Cerebellar cortex (tissue), 1 donor: ENCODE data around the gene NDEL1.

Source experiments
- DNase-seq: peaks from one replicate; pipeline ENCODE4 v3.0.0-alpha.2; 2015; ENCODE audit warnings: low spot score

NDEL1 gene

DNA sequence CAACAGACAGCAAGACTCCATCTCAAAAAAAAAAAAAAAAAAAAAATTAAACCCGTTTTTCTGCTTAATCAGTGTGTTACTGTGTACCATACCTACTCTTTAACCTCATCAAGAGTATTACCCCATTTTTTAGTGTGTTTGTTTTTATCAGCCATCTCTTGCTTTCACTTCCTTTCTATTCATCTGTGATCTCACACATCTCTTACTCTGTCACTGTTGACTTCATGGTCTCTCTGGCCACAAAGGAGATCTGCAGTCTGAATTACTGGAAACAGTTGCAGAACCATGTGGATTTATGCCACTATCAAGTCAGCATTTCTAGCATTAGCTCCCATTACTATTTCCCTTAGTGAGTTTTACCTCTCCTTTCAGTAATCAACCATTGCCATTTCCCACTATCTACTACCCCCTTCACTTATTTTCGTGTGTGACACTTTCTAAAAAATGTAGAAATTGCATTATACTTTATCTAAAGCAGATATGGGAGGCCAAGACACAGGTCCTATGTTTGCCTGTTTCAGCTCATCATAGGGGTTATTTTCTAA lies 20.1 kb downstream of the NDEL1 start:
- no peak for DNase-seq

DNA sequence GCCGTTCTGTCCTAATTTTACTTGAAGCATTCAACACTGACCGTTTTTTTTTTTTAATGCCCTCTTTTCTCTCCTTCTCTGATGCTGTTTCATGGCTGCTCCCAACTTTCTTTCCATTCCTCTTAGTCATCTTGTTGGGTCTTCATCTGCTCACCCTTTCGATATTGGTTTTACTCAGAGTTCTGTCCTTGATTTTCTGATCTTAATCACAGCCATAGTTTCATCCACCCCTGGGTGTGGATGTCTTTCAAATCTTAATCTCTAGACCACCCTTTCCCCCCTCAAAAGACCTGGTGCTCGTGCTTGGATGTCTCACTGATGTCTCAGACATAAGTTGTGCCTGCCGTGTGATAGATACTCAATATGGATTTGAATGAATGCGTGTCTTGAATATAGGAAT lies 22.4 kb downstream of the NDEL1 start:
- no peak for DNase-seq

DNA sequence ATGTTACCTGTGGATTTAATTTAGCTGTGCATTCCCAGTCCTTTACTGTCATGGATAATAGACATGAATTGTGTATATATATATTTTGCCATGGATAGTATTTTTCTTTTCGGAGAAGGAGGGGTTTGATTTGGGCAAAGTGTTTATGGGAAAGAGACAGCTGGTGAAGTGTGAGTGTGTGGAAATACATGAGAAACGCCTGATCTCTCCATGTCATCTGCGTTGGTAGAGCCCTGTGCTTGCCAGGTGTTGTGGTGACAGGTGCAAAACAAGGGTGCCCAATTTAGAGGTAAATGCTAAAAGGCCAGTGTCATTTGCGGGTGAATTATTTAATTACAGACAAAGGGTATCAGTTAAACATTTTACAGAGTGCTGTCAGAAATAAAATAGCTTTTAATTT lies 23.4 kb downstream of the NDEL1 start:
- no peak for DNase-seq

DNA sequence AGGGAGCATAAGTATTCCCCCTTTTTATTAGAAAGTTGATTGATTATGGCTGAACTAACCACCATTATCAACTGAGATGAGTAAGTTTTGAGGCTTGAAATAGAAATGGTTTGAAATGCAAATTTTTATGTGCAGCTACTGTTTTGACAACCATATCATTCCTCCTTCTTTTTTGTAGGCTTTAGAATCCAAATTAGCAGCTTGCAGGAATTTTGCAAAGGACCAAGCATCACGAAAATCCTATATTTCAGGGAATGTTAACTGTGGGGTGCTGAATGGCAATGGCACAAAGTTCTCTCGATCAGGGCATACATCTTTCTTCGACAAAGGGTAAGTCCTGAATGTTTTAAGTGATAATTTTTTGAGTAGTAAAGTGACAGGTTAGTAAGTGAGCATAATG lies 24.1 kb downstream of the NDEL1 start:
- no peak for DNase-seq

DNA sequence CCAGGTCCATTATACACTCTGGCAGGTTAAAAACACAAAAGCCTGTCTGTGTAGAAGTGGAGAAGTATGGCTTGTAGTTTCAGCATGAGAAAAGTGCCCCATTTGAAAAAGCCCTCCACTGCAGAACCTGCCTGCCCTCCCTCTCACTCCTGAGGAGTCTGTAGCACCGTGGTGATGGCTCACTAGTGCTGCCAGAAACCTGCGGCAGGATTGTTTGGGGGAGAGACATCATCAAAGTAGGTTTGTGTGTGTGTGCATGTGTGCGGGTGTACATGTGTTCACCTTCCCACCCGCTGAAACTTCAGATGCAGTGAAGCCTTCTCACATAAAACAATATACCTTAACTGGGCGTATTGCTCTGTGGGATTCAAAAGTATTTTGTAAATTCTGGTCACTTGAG lies 26.9 kb downstream of the NDEL1 start:
- no peak for DNase-seq

DNA sequence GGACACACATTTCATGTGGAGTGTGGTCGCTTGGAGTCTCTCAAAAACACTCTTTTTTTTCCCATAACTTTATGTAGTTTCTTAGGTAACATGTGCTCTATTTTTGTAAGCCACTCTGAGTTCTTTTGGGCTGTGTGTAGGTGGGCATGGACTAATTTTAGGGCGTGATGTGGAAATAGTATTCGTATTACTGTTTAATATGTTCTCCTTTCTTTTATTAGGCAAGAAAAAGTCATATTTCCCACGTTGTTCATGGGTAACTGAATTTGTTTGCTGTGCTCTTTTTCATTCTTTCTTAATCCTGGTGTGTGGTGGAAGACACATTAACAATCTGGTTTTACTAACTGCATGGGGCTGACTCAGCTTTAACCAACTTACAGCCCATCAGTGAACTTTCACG lies 27.4 kb downstream of the NDEL1 start:
- no peak for DNase-seq

DNA sequence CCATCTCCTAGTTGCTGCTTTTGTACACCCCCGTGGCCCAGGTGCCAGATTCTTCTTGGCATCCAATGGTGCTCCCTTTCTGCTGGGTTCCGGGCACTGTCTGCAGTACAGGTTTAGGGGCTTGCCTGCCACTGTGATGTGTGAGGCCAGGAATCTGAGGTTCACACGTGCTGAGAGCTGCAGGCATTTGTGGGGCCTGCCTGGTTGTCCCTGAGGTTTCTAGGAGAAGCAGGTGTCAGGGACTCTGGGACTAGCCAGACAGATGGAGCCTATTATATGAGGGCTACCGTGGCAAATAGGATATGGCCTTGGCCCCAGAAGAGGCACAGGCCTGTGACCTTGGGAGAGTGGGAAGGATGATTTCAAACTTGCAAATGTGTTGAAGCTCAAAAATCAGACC lies 29.3 kb downstream of the NDEL1 start:
- no peak for DNase-seq

DNA sequence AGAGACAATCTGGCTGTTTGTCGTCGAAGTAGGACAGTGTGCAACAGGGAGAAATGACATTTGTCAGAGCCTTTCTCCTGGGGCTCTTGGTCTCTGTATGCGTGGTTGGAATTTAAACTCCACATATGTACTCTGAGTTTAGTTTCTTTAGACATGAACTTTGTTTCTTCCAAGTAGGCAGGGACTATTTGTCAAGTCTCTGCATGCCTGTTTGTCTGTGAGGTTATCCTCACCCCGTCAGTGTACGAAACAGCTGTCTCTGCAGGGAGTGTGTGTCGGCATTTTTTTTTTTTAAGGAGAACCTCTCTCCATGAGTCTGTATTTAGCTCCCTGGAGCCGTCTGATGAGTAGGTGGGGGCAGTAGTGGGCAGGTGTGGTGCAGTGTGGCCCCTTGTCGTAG lies 29.7 kb downstream of the NDEL1 start:
- no peak for DNase-seq

DNA sequence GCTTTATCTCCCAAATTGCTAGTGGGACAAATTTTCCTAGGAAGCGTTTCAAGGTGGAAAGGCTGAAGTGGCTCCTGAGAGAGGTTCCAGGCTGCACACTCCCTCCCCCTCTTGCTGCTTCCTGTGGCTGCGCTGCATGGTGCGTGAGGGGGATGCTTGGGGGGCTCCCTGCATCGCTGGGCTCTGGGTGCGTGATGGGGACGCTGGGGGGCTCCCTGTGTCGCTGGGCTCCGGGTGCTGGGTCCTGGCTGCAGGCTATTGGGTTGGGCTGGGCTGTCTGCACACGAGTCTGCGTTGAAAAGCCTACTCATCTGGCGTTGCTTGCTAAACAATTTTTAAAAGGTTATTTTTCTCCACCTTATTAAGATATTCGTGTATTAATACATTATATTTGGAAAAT lies 30.1 kb downstream of the NDEL1 start:
- DNase-seq: no peak

DNA sequence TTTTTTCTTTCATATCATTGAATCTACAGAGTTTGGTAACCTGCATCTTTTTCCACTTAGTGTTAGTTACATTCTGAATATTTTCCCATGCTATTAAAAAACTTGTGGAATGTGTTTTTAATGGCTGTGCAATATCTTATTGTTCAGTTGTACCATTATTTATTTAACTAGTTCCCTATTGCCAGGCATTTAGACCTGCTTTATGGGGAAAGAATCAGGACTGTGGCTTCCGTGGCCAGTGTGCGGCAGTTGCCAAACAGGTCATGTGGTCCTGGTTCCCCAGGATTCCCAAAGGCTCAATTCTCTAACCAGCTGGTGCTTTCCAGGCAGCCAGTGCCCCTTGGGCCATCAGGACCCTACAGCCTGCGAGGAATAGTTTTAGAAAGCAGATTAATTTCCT lies 30.8 kb downstream of the NDEL1 start:
- no peak for DNase-seq

DNA sequence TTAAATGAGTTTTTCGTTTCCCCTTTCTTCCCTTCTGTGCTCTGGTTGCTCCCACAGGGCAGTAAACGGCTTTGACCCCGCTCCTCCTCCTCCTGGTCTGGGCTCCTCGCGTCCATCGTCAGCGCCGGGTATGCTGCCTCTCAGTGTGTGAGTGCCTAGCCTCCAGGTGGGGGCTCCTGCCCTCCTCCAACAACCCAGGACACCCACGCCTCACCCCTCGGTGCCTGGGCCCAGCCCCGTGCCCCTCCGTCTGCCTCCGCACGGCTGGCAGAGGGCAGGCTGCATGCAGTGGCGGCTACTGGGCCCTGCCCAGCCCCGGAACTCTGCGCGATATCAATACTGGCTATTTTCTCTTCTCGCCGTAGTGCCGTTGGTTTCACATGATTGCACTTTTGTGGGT lies 31.2 kb downstream of the NDEL1 start:
- DNase-seq: no peak

DNA sequence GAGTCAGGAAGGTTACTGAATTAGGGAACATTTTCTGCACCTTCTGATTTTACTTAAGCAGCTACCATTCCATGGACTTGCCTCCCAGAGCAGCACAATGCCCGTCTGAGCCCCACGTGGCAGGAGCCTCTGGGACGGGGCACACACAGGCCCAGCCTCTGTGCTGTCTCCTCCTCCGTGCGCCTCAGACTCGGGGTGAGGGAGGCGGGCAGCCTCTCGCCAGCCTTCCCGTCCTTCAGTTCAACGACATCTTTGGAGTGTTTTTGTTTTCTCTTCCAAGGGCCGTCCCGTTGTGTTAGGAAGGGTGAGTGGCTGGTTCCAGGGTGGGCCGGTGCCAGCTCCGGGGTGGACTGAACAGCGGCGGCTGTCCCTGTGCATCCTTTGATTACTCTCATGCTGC lies 31.8 kb downstream of the NDEL1 start:
- no peak for DNase-seq

DNA sequence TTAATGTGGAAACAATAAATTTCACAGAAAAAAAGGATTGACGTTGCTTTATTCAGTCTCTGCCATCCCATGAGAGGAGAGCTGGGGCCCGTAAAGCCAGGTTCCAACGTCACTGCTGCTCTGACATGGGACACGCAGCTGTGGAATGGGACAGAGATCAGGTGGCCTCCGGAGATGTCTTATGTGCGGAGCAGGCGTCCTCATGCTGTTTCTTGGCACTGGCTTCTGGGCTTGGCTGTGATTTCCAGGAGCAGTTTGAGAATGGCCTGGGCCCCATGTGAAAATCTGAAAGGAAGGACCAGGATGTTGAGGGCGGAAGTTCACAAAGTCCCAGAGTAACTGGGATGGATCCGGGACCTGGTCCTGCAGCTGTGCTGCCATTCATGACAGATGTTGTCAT lies 32.4 kb downstream of the NDEL1 start:
- peak; percentile 39 for DNase-seq

DNA sequence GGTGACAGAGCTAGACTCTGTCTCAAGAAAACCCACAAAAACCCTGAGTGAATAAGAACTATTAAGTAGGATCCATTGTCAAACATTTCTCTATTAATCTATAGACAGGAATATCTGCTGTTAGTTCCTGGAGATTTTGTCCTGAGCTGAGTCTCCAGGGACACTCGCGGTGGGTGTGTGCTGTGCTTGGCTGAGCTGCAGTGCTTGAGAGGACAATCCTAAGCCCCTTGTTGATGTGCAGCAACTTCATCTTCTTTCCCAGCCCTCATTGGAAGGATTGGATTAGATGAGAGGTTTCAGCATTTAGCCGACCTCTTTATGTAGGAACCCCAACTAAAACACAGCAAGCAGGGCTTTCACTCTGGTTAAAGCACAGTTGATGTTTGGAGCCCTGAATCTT lies 33.3 kb downstream of the NDEL1 start:
- DNase-seq: no peak

DNA sequence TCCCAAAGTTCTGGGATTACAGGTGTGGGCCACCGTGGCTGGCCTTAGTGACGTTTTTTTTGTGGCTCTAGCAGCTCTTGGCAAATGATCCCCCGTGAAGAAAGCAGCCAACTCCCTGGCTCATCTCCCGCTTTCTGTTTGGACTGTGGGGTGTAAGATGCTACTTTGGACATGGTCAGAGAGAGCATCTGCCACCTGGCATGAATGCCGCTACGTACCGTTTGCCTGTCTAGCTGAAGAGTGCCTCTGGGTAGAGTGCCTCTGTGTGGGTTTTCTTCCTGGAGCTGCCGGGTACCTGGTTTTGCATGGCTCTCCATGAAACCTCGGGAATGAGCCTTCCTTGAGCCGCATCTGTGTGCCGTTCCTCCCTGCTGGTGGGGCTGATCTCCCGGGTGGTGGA lies 34.3 kb downstream of the NDEL1 start:
- DNase-seq: peak; percentile 95

DNA sequence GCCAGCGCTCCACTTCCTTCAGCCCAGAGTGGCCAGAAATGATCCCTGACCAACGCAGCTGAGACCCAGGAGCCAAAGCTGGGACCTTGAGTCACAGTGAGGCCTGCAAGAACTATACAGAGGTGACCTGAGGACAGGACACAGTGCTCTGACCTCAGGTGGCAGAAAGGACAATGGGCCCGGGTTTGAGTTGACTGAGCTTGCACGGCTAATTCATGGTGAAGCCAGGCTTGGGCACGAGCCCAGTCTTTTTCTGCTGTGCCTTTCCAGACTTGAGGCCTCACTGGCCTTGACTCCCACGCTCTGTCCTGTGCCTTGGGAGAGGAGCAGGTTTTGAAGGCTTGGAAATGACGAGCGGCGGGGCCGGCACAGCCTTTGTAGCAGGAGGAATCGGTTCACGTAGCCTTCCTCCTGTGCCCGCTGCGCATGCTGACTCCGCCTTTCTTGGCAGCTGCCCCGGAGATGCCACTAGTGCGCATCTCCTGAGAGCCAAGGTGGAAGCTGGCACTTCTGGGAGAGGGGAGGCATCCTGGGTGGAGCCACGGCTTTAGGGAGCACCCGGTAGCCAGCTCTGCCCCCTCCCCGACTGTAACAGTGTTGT lies 34.9 kb downstream of the NDEL1 start:
- peak; percentile 81 for DNase-seq

DNA sequence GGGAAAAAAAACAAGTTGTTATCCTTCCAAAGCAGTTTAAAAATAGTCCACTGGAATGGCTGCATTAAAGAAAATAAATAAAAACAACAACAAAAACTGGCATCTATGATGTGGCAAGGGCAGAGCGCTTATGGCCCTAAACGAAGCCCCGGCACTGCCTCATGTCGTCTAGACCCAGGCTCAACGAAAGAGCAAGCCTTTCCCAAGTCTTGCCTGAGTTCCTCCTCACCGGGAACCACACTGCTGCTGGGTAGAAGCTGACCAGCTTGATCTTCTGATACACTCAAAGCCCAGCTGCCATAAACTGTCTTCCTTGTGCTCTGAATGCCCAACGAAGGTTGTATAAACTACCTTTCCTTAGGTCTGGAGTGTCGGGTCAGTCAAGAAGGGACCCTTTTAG lies 37.0 kb downstream of the NDEL1 start:
- no peak for DNase-seq

DNA sequence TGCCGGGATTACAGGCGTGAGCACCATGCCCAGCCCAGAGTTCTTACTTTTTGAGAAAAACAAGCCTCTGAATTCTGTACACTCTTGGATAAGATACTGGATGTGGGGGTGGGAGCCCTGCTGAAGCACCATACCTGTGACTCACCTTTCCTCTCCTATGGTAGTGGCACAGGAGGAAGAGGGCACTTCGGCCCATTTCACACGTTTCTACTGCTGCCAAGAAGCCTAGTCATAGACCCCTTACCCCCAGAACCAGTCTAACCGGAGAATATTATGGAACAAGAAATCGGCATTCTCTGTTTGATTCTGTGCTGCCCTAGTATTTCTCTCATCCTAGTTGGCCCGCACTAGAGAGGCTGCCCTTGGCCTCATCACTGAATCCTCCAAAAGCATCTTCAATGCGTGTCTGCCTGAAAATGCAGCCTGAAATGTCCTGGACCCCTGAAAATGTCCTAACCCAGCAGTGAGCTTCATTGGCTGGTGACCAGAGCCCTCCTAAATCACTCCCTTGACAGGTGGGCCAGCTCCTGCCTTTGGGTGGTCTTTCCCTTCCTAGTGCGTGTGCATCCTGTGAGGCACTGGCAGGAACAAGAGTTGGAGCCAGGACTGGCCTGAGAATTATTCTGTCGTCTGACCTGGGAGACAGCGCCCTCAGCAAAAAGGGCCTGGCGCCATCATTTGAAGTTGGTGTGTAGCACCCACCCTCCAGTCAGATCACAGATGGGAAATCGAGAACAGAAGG lies 37.9 kb downstream of the NDEL1 start:
- no peak for DNase-seq

DNA sequence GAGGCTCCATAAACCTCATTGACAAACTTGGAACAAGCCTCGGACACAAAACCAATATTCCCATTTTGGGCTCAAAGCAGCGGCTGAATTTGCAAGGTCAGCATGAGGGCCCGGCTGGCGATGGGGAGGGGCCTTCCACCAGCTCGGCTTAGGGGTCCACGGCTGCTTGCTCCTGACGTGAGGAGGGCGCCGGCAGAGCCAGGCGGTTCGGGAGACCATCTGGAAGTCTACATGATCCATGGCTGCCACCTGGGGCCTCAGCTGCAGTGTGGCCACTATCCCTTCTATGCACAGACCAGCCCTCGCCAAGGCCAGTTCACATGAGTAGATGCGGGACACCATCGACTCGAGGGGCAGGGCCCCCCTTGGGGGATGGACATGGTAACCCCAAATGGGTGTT lies 39.1 kb downstream of the NDEL1 start:
- no peak for DNase-seq

DNA sequence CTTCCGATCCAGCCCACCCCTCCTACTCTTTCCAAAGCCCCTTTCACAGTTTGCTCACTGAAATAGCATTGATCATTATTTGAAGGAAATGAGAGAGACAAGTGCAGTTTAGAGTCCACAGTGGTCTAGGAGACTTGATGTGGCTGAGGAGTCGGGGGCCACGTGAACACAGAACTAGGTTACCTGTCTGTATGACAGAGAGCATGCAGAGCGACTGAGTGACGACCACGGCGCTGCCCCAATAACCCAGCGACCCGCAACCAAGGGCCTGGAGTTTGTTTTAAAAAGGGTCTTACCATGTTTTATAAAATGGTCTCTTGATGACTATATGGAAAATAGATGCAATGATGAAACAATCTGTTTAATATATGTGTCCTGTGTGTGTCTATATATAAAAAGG lies 39.5 kb downstream of the NDEL1 start:
- DNase-seq: no peak

DNA sequence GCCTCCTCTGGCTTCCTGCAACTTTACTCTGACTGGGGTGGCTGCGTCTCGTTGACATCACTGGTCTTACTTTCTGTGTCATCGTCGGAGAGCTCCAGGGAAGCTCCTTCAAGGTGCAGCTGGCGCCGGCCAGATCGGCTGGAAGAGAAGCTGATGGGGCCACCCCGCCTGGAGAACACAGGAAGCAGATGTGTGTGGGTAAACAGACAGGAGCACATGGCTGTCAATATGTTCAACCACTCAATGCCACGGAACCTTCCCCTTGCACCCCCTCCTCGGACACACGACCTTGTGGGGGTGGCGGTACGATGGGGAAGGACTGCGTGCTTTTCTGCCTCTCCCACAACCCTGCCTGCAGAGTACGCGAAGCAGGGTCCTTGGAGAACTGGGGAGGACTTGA lies 40.1 kb downstream of the NDEL1 start:
- no peak for DNase-seq

DNA sequence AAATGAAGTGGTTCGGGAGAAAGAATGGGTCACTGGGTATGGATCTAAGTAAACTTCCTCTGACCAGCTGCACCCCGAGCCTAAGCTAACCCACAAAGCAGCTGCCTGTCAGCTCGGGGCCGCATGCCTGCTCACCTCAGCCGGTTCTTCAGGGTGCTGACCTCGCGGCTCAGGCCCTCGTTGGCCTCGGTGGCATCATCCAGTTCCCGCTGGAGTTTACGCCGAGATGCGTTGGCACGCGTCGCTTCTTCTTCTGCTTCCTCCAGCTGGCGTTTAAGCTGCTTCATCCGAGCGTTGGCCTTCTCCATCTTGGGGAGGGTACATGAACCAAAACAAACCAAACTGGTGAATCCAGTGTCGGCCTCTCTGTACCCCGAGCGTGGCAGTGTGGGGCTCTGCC lies 41.1 kb downstream of the NDEL1 start:
- DNase-seq: no peak

DNA sequence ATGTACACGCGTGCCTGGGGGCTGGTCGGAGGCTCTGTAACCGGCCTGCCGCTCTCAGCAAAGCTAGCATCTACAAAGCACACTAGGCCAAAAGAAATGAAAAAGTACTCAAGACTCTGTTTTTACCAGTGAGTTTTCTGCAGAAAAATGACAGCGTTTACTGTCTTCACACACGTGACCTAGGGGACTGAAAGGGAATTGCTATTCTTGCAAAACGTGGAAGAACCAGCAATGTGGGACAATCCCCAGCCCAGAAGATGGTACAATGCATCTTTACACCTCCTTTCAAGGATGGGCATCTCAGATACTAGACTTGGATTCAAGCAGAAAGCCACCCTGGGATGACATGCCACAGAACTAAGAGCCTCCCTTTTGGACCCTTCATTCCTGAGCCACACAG lies 41.5 kb downstream of the NDEL1 start:
- DNase-seq: no peak
